Activated CD8-positive, alpha-beta T cell treated with anti-CD3 and anti-CD28 coated beads, Interleukin-2, amount 10 ng/mL, durations not matched to agents 7 days and 5 days (primary cell): ENCODE results near the gene CRPPA. TPM values are rescaled to one million over a fixed set of nuclear protein-coding genes. Genes with fewer than 3 reads are reported as not detected.

ENCODE experiments used
- ATAC-seq: fragments of 150-1000 bp; cut with Tn5 transposase; one replicate; pipeline ENCODE4 v1.10.0; 2021; ENCODE audit warnings: moderate library complexity
- CTCF ChIA-PET: fragments of 350-600 bp; sonication (Branson Sonifier 250); formaldehyde crosslinking; loops from one replicate; lab custom pipeline; 2021; ENCODE audit warnings: antibody characterized with exemption; lab: Charles Lee
- POLR2A ChIA-PET: fragments of 350-600 bp; sonication (Branson Sonifier 250); formaldehyde crosslinking; loops from one replicate; lab custom pipeline; 2021; ENCODE audit warnings: antibody characterized with exemption; lab: Charles Lee
- DNase-seq: peaks from one replicate; pipeline ENCODE4 v3.0.0-alpha.2; 2020
- H3K27ac Mint-ChIP-seq: one replicate; pipeline ENCODE4 v1.8.0; 2021; ENCODE audit warnings: mild to moderate bottlenecking, mixed read lengths
- H3K27me3 Mint-ChIP-seq: one replicate; pipeline ENCODE4 v1.8.0; 2021; ENCODE audit warnings: low read depth, mixed read lengths
- H3K36me3 Mint-ChIP-seq: one replicate; pipeline ENCODE4 v1.8.0; 2021; ENCODE audit warnings: low read depth, mixed read lengths
- H3K4me1 Mint-ChIP-seq: one replicate; pipeline ENCODE4 v1.8.0; 2021; ENCODE audit warnings: low read depth, mixed read lengths
- H3K4me3 Mint-ChIP-seq: one replicate; pipeline ENCODE4 v1.8.0; 2021; ENCODE audit warnings: mild to moderate bottlenecking, mixed read lengths
- H3K9me3 Mint-ChIP-seq: one replicate; pipeline ENCODE4 v1.8.0; 2022; ENCODE audit warnings: mixed read lengths; ENCODE audit not compliant: insufficient read depth
- total RNA-seq, 2 experiments: library from RNA; stranded (reverse); gene quantifications; one replicate each; pipeline ENCODE4 v1.2.3, GENCODE V29; 2021

The CRPPA gene
- total RNA-seq, 2 experiments from 2014 or later: 0.74 to 0.81 TPM

DNA sequence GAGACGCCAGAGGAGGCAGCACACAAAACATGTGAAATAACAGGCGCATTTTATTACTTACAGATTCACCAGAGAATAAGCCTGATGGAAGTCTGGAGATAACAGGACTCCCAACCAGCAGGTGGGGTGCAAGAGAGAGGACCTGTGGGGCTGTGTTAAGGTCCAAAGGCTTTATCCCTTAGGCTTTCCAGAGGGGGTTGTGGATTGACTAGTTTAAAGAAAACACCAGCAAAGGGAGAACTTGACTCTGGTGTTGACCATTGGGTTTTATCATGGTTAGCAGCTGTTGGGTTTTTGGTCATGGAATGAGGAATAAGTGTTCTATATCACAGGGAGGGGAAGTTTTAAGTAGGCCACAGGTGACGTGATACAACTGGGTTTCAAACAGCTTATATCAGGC lies 1.6 kb upstream of the CRPPA start:
- peaks cover 21% of the 10 kb centered on the region for H3K4me1 Mint-ChIP-seq
- peaks cover 5% of the 10 kb centered on the region for H3K36me3 Mint-ChIP-seq
- H3K9me3 Mint-ChIP-seq: peaks cover 4% of the 10 kb centered on the region
- DNase-seq: no peak
- no peak overlapping the region for H3K4me3 Mint-ChIP-seq
- CTCF ChIA-PET: interaction anchor here (0.5 to 5.1 kb wide), 3 partner anchors 9 to 469 kb away, joined by 3 to 27 read pairs (median 4); no protein-coding TSS in a partner anchor
- no peak for ATAC-seq
- POLR2A ChIA-PET: no interaction called here
- H3K27me3 Mint-ChIP-seq: no peaks in the 10 kb centered on the region
- no peak overlapping the region for H3K27ac Mint-ChIP-seq

GRCh38 chr7:16422103-16422435 lies 731 bp upstream of the CRPPA start:
- peak overlapping the region; percentile 60 for H3K27ac Mint-ChIP-seq
- H3K27me3 Mint-ChIP-seq: no peaks in the 10 kb centered on the region
- H3K36me3 Mint-ChIP-seq: peaks cover 7% of the 10 kb centered on the region
- CTCF ChIA-PET: interaction anchor here (0.5 to 5.1 kb wide), 3 partner anchors 10 to 469 kb away, joined by 3 to 29 read pairs (median 27); no protein-coding TSS in a partner anchor
- H3K4me3 Mint-ChIP-seq: peak overlapping the region; percentile 66
- peaks cover 21% of the 10 kb centered on the region for H3K4me1 Mint-ChIP-seq
- POLR2A ChIA-PET: interaction anchor here (1.1 to 2.1 kb wide), 2 partner anchors 11 to 224 kb away, joined by 4 to 19 read pairs; partner anchors contain the start of genes ANKMY2 and BZW2
- DNase-seq (no peak), ATAC-seq (no peak)
- H3K9me3 Mint-ChIP-seq: peaks cover 4% of the 10 kb centered on the region

GRCh38 chr7:16420649-16421332 lies 547 bp downstream of the CRPPA start:
- Mint-ChIP-seq H3K4me1 (peaks cover 24% of the 10 kb centered on the region), H3K9me3 (peaks cover 4% of the 10 kb centered on the region), H3K4me3 (peak overlapping the region; percentile 91), H3K27me3 (no peaks in the 10 kb centered on the region), H3K36me3 (peaks cover 10% of the 10 kb centered on the region), H3K27ac (peak overlapping the region; percentile 98)
- ChIA-PET CTCF (interaction anchor here (1.0 to 5.1 kb wide), 7 partner anchors 9 to 228 kb away, joined by 3 to 29 read pairs (median 5); no protein-coding TSS in a partner anchor), POLR2A (interaction anchor here (0.5 to 2.1 kb wide), 12 partner anchors 10 to 225 kb away, joined by 3 to 19 read pairs (median 4); partner anchors contain the start of genes ANKMY2 and BZW2)
- DNase-seq (peak; percentile 92), ATAC-seq (peak; percentile 95)

- DNase-seq: no peak
- ATAC-seq: no peak
- Mint-ChIP-seq H3K4me3 (peak overlapping the region; percentile 91), H3K9me3 (peaks cover 4% of the 10 kb centered on the region), H3K36me3 (peaks cover 10% of the 10 kb centered on the region), H3K4me1 (peaks cover 24% of the 10 kb centered on the region), H3K27ac (peak overlapping the region; percentile 98), H3K27me3 (peaks cover 3% of the 10 kb centered on the region)
- CTCF ChIA-PET: interaction anchor here (1.0 to 5.1 kb wide), 6 partner anchors 9 to 228 kb away, joined by 3 to 29 read pairs (median 5); no protein-coding TSS in a partner anchor
- POLR2A ChIA-PET: interaction anchor here (0.5 to 2.1 kb wide), 11 partner anchors 11 to 225 kb away, joined by 3 to 19 read pairs (median 3); partner anchors contain the start of genes ANKMY2 and BZW2
These were observed 1.0 kb downstream of the CRPPA start for GRCh38 chr7:16420329-16420648.

DNA sequence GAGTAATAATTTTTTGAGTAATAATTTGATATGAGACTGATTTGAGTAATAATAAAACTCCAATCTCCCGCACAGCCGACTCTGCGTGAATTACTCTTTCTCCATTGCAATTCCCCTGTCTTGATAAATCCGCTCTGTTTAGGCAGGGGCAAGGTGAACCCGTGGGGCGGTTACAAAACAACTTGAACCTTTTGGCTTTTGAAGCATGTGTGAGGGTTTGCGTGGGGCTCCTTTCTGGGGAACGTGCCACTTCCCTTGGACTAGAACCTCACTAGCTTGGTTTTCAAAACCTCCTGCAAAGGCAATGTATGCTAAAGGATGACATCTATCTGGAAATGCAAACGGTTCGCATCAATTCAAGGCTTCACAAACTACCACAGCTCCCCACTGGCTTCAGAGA lies 1.5 kb downstream of the CRPPA start:
- peak overlapping the region; percentile 91 for H3K4me3 Mint-ChIP-seq
- H3K4me1 Mint-ChIP-seq: peaks cover 24% of the 10 kb centered on the region
- POLR2A ChIA-PET: interaction anchor here (0.5 to 2.1 kb wide), 10 partner anchors 11 to 226 kb away, joined by 3 to 19 read pairs (median 4); partner anchors contain the start of genes ANKMY2 and BZW2
- H3K27me3 Mint-ChIP-seq: peaks cover 3% of the 10 kb centered on the region
- H3K36me3 Mint-ChIP-seq: peaks cover 10% of the 10 kb centered on the region
- no peak for DNase-seq
- peaks cover 4% of the 10 kb centered on the region for H3K9me3 Mint-ChIP-seq
- no peak for ATAC-seq
- CTCF ChIA-PET: interaction anchor here (1.0 to 5.1 kb wide), 7 partner anchors 8 to 229 kb away, joined by 3 to 29 read pairs (median 5); no protein-coding TSS in a partner anchor
- H3K27ac Mint-ChIP-seq: peak overlapping the region; percentile 98

GRCh38 chr7:16419126-16419525 lies 2.2 kb downstream of the CRPPA start:
- DNase-seq (no peak), ATAC-seq (no peak)
- POLR2A ChIA-PET: no interaction called here
- H3K27me3 Mint-ChIP-seq: peaks cover 3% of the 10 kb centered on the region
- H3K36me3 Mint-ChIP-seq: peaks cover 10% of the 10 kb centered on the region
- H3K4me3 Mint-ChIP-seq: no peak overlapping the region
- H3K4me1 Mint-ChIP-seq: peaks cover 24% of the 10 kb centered on the region
- H3K27ac Mint-ChIP-seq: no peak overlapping the region
- peaks cover 4% of the 10 kb centered on the region for H3K9me3 Mint-ChIP-seq
- CTCF ChIA-PET: interaction anchor here (1.4 kb wide), 1 partner anchor 9 kb away, joined by 3 read pairs; no protein-coding TSS in a partner anchor

- no peak overlapping the region for H3K27ac Mint-ChIP-seq
- H3K4me3 Mint-ChIP-seq: no peak overlapping the region
- H3K36me3 Mint-ChIP-seq: peaks cover 10% of the 10 kb centered on the region
- no peak for DNase-seq
- peaks cover 3% of the 10 kb centered on the region for H3K27me3 Mint-ChIP-seq
- H3K9me3 Mint-ChIP-seq: peaks cover 4% of the 10 kb centered on the region
- H3K4me1 Mint-ChIP-seq: peaks cover 24% of the 10 kb centered on the region
- ATAC-seq: no peak
- ChIA-PET CTCF (no interaction called here), POLR2A (no interaction called here)
These were observed 3.4 kb downstream of the CRPPA start for GRCh38 chr7:16417906-16418305.

GRCh38 chr7:16416289-16417282 lies 4.8 kb downstream of the CRPPA start:
- H3K27me3 Mint-ChIP-seq: peaks cover 3% of the 10 kb centered on the region
- peaks cover 10% of the 10 kb centered on the region for H3K36me3 Mint-ChIP-seq
- ATAC-seq (no peak), DNase-seq (no peak)
- POLR2A ChIA-PET: no interaction called here
- peaks cover 4% of the 10 kb centered on the region for H3K9me3 Mint-ChIP-seq
- no peak overlapping the region for H3K27ac Mint-ChIP-seq
- peaks cover 18% of the 10 kb centered on the region for H3K4me1 Mint-ChIP-seq
- CTCF ChIA-PET: no interaction called here
- no peak overlapping the region for H3K4me3 Mint-ChIP-seq

GRCh38 chr7:16412274-16413254 lies 8.8 kb downstream of the CRPPA start:
- ATAC-seq: no peak
- CTCF ChIA-PET: no interaction called here

GRCh38 chr7:16411391-16411790 lies 9.9 kb downstream of the CRPPA start:
- ATAC-seq (no peak), DNase-seq (no peak)
- H3K9me3 Mint-ChIP-seq: no peaks in the 10 kb centered on the region
- H3K27me3 Mint-ChIP-seq: peaks cover 3% of the 10 kb centered on the region
- no peak overlapping the region for H3K27ac Mint-ChIP-seq
- H3K4me1 Mint-ChIP-seq: no peaks in the 10 kb centered on the region
- no peaks in the 10 kb centered on the region for H3K36me3 Mint-ChIP-seq
- ChIA-PET CTCF (interaction anchor here (3.3 kb wide), 1 partner anchor 154 kb away, joined by 14 read pairs; no protein-coding TSS in a partner anchor), POLR2A (no interaction called here)
- H3K4me3 Mint-ChIP-seq: no peak overlapping the region

More at GRCh38 chr7:16412274-16413254, 8.8 kb downstream of the CRPPA start:
- Mint-ChIP-seq H3K27ac (no peak overlapping the region), H3K4me3 (no peak overlapping the region), H3K4me1 (peaks cover 3% of the 10 kb centered on the region), H3K36me3 (peaks cover 5% of the 10 kb centered on the region), H3K9me3 (no peaks in the 10 kb centered on the region), H3K27me3 (peaks cover 3% of the 10 kb centered on the region)
- POLR2A ChIA-PET: no interaction called here
- DNase-seq: no peak
